HG03457 (cell line): ENCODE results near the gene GLRA1.

ENCODE experiments used
- ATAC-seq: cut with Tn5 transposase; IDR thresholded peaks from one replicate; pipeline ENCODE4 v1.9.1; 2021; ENCODE audit warnings: moderate number of reproducible peaks; ENCODE audit not compliant: unreplicated experiment

Gene GLRA1

GRCh38 chr5:151780348-151780747 is 144.3 kb downstream of the GLRA1 start:
- ATAC-seq: no peak

- ATAC-seq: no peak
These were observed 145.0 kb downstream of the GLRA1 start for GRCh38 chr5:151779531-151780125.

- no peak for ATAC-seq
These were observed 149.5 kb downstream of the GLRA1 start for GRCh38 chr5:151775025-151775606.

GRCh38 chr5:151773951-151774350 is 150.7 kb downstream of the GLRA1 start:
- no peak for ATAC-seq

GRCh38 chr5:151772846-151773561 is 151.6 kb downstream of the GLRA1 start:
- ATAC-seq: no peak
